HT-29 (cell line): ENCODE measurements around the gene MRPS11. TPM values are rescaled to one million over a fixed set of nuclear protein-coding genes. Genes with fewer than 3 reads are reported as not detected.
A peak's percentile ranks its signal among the peaks of the same experiment; 100 is the strongest.
"Not testable (repeated sequence)": the region's sequence is repeated elsewhere in the genome, so short reads cannot be mapped to it uniquely, and the experiment has no call there.

Source experiments
- DNase-seq: peaks from one replicate; pipeline ENCODE4 v3.0.0-alpha.2; 2015; ENCODE audit warnings: low spot score
- total RNA-seq: library from RNA; depleted of rRNA; stranded (reverse); fragments of >200 nt; shearing (Covaris generic); gene quantifications from 2 replicates; pipeline ENCODE4 v1.2.3, GENCODE V29; 2014

The MRPS11 gene
- total RNA-seq, 1 experiment from 2014 or later = 92.3 TPM

GRCh38 chr15:88489321-88489720, 21.8 kb downstream of the MRPS11 start:
- no peak for DNase-seq

- no peak for DNase-seq
Measured at GRCh38 chr15:88490036-88490435, 22.5 kb downstream of the MRPS11 start.

- peak; percentile 80 for DNase-seq
Measured at GRCh38 chr15:88491158-88491557, 23.6 kb downstream of the MRPS11 start.

GRCh38 chr15:88493844-88494243, 26.3 kb downstream of the MRPS11 start:
- no peak for DNase-seq

- no peak for DNase-seq
Measured at GRCh38 chr15:88497109-88497765, 29.7 kb downstream of the MRPS11 start.

GRCh38 chr15:88498996-88499395, 31.5 kb downstream of the MRPS11 start:
- no peak for DNase-seq

GRCh38 chr15:88504445-88504844, 36.9 kb downstream of the MRPS11 start:
- DNase-seq = no peak

- peak; percentile 91 for DNase-seq
Measured at GRCh38 chr15:88505721-88506120, 38.2 kb downstream of the MRPS11 start.

- DNase-seq = peak; percentile 21
Measured at GRCh38 chr15:88506628-88507027, 39.1 kb downstream of the MRPS11 start.

- DNase-seq = no peak
Measured at GRCh38 chr15:88509321-88509720, 41.8 kb downstream of the MRPS11 start.

- DNase-seq = no peak
Measured at GRCh38 chr15:88509964-88510363, 42.5 kb downstream of the MRPS11 start.

GRCh38 chr15:88511161-88511560, 43.7 kb downstream of the MRPS11 start:
- DNase-seq = no peak

GRCh38 chr15:88512078-88512477, 44.6 kb downstream of the MRPS11 start:
- no peak for DNase-seq

GRCh38 chr15:88512601-88513000, 45.1 kb downstream of the MRPS11 start:
- DNase-seq = no peak

- DNase-seq = peak; percentile 12
Measured at GRCh38 chr15:88513195-88513594, 45.7 kb downstream of the MRPS11 start.

GRCh38 chr15:88518903-88519302, 51.4 kb downstream of the MRPS11 start:
- DNase-seq = no peak

GRCh38 chr15:88524094-88524493, 56.6 kb downstream of the MRPS11 start:
- not testable (repeated sequence) for DNase-seq

- DNase-seq = no peak
Measured at GRCh38 chr15:88525418-88525817, 57.9 kb downstream of the MRPS11 start.

- no peak for DNase-seq
Measured at GRCh38 chr15:88526247-88526879, 58.9 kb downstream of the MRPS11 start.

- DNase-seq = no peak
Measured at GRCh38 chr15:88529021-88529630, 61.6 kb downstream of the MRPS11 start.
